ENCODE measurements around the gene PCYOX1L.

PCYOX1L gene

DNA sequence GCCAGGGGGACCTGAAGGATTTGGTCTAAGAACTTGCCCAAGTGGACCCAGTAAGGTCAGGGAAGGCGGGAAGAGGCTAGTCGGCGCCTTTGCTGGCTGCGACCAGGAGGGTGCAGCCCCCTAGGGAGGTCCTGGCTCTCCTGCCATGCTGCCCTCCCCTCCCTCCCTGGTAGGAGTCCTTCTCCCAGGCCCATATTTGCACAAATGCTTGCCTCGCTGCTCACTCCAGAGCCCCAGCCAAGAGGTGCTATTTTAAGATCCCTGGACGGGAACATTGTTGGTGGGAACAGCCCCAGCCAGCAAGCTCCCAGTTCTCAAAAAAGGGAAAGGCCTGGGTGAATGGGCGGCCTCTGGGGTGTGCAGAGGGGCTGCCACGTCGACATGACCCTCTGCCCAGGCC, 25.6 kb downstream of the PCYOX1L start:
- no peaks in the 10 kb centered on the region for H3K9me3 ChIP-seq (ENCODE audit: severe bottlenecking)
- no peak for DNase-seq (ENCODE audit: low spot score)
- no peaks in the 10 kb centered on the region for H3K27me3 ChIP-seq (ENCODE audit: insufficient read depth, poor library complexity, severe bottlenecking)
- H3K27ac ChIP-seq (ENCODE audit: poor library complexity, severe bottlenecking) = no peak overlapping the region
- H3K4me3 ChIP-seq (ENCODE audit: severe bottlenecking) = no peak overlapping the region
- ATAC-seq (ENCODE audit: low read depth) = no peak
- TF ChIP-seq, protein P1, sequence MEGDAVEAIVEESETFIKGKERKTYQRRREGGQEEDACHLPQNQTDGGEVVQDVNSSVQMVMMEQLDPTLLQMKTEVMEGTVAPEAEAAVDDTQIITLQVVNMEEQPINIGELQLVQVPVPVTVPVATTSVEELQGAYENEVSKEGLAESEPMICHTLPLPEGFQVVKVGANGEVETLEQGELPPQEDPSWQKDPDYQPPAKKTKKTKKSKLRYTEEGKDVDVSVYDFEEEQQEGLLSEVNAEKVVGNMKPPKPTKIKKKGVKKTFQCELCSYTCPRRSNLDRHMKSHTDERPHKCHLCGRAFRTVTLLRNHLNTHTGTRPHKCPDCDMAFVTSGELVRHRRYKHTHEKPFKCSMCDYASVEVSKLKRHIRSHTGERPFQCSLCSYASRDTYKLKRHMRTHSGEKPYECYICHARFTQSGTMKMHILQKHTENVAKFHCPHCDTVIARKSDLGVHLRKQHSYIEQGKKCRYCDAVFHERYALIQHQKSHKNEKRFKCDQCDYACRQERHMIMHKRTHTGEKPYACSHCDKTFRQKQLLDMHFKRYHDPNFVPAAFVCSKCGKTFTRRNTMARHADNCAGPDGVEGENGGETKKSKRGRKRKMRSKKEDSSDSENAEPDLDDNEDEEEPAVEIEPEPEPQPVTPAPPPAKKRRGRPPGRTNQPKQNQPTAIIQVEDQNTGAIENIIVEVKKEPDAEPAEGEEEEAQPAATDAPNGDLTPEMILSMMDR (IDR thresholded peaks at IDR 0.05; ENCODE audit: poor library complexity, severe bottlenecking) = no peak
- no peaks in the 10 kb centered on the region for H3K4me1 ChIP-seq (ENCODE audit: insufficient read depth, poor library complexity, severe bottlenecking)
- H3K36me3 ChIP-seq (ENCODE audit: low read depth) = no peaks in the 10 kb centered on the region

DNA sequence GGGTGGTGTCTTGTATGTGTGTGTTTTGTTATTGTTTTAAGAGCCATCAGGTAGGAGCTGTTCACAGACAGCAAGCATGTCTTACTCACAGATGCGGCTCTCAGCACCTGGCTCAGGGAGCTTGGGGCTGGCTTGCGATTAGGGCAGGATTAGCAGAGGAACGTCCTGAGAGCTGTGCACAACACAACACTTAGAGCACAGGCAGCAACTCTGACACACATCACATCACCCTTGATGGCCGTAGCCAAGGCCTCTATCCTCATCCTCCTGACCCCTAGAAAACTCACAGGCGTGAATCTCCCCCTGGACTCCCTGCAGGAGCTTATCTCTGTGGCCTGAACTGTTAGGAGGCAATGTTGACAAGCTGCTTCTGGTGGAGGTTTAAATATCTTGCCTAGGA, 28.3 kb downstream of the PCYOX1L start:
- H3K4me3 ChIP-seq (ENCODE audit: severe bottlenecking) = no peak overlapping the region
- ATAC-seq (ENCODE audit: low read depth) (no peak), DNase-seq (ENCODE audit: low spot score) (no peak)
- no peaks in the 10 kb centered on the region for H3K27me3 ChIP-seq (ENCODE audit: insufficient read depth, poor library complexity, severe bottlenecking)
- no peaks in the 10 kb centered on the region for H3K9me3 ChIP-seq (ENCODE audit: severe bottlenecking)
- no peak overlapping the region for H3K27ac ChIP-seq (ENCODE audit: poor library complexity, severe bottlenecking)
- H3K4me1 ChIP-seq (ENCODE audit: insufficient read depth, poor library complexity, severe bottlenecking) = no peaks in the 10 kb centered on the region
- no peaks in the 10 kb centered on the region for H3K36me3 ChIP-seq (ENCODE audit: low read depth)
- TF ChIP-seq, protein P1 (IDR thresholded peaks at IDR 0.05; ENCODE audit: poor library complexity, severe bottlenecking) = no peak

DNA sequence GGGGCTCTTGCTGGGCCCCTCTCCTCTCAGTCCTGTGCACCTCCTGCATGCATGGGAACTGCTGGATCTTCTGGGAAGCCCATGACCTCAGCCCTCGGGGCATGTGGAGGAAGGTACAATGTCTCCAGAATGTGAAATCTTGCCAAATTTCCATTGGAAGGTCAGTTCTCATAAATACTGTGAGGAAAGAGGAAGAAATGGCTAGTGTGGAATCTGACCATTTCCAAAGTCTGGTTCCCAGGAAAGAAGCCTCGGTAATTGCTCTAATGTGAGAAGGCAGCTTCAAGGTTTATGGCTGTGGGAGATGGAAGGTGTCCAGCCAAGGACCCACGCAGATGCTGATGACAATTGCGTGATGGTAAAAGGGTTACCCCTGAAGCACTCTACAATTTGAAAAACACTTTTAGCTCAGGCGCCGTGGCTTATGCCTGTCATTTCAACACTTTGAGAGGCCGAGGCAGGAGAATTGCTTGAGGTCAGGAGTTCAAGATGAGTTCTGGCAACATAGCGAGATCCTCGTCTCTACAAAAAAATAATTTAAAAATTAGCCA, 29.3 kb downstream of the PCYOX1L start:
- Histone ChIP-seq H3K4me1 (ENCODE audit: insufficient read depth, poor library complexity, severe bottlenecking) (no peaks in the 10 kb centered on the region), H3K9me3 (ENCODE audit: severe bottlenecking) (no peaks in the 10 kb centered on the region), H3K4me3 (ENCODE audit: severe bottlenecking) (no peak overlapping the region), H3K27ac (ENCODE audit: poor library complexity, severe bottlenecking) (no peak overlapping the region), H3K36me3 (ENCODE audit: low read depth) (no peaks in the 10 kb centered on the region), H3K27me3 (ENCODE audit: insufficient read depth, poor library complexity, severe bottlenecking) (no peaks in the 10 kb centered on the region)
- ATAC-seq (ENCODE audit: low read depth) (no peak), DNase-seq (ENCODE audit: low spot score) (no peak)
- TF ChIP-seq, protein P1 (IDR thresholded peaks at IDR 0.05; ENCODE audit: poor library complexity, severe bottlenecking) = no peak

DNA sequence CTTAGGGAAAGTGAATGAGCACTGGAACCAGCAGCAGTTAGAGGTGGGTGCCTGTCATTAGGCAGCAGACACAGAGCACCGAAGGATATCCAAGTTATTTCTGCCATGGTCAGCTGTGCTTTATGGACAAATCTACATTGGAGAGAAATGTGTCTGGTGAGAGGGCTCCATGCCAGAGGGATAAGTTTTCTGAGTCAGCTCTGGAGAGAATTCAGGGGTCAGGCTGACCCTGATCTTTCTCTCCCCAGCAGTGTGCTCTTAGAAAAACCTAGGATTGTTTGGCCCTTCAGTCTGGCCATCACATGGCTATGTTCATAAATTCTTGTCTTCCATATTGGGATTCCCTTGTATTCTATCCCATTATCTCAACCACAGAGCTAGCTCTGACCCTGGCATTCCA, 30.1 kb downstream of the PCYOX1L start:
- Histone ChIP-seq H3K27me3 (ENCODE audit: insufficient read depth, poor library complexity, severe bottlenecking) (no peaks in the 10 kb centered on the region), H3K27ac (ENCODE audit: poor library complexity, severe bottlenecking) (no peak overlapping the region), H3K9me3 (ENCODE audit: severe bottlenecking) (no peaks in the 10 kb centered on the region), H3K4me3 (ENCODE audit: severe bottlenecking) (no peak overlapping the region), H3K36me3 (ENCODE audit: low read depth) (no peaks in the 10 kb centered on the region), H3K4me1 (ENCODE audit: insufficient read depth, poor library complexity, severe bottlenecking) (no peaks in the 10 kb centered on the region)
- TF ChIP-seq, protein P1 (IDR thresholded peaks at IDR 0.05; ENCODE audit: poor library complexity, severe bottlenecking) = no peak
- DNase-seq (ENCODE audit: low spot score) (no peak), ATAC-seq (ENCODE audit: low read depth) (no peak)

DNA sequence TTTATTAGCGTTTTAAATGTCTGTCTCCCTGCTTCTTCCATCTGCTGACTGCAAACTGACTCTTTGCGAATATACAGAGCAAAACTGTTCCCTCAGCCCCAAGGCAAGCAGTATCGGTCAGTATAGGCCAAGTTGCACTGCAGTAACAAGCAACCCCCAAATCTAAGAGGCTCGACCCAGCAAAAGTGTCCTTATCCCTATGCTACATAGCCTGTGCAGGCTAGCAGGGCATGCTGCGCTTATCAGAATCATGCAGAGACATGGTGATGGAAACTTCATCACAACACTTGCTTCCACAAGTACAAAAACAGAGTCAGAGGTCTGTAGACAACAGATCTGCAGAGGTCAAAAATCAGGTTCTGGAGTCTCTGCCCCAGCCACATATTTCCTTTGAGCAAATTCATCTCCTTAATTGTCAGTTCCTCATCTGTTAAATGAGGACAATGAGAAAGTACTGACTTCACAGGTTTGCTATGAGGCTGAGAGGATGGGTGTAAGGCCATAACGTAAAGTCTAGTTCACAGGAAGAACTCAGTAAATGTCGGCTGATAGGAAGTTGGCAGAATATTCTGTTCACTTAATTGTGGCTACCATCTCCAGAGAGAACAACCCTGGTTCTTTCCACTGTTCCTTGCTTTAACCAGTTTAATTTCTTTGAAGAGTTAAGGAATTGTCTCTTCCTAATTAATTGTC, 30.8 kb downstream of the PCYOX1L start:
- Histone ChIP-seq H3K9me3 (ENCODE audit: severe bottlenecking) (no peaks in the 10 kb centered on the region), H3K4me3 (ENCODE audit: severe bottlenecking) (no peak overlapping the region), H3K4me1 (ENCODE audit: insufficient read depth, poor library complexity, severe bottlenecking) (no peaks in the 10 kb centered on the region), H3K27me3 (ENCODE audit: insufficient read depth, poor library complexity, severe bottlenecking) (no peaks in the 10 kb centered on the region), H3K27ac (ENCODE audit: poor library complexity, severe bottlenecking) (no peak overlapping the region), H3K36me3 (ENCODE audit: low read depth) (no peaks in the 10 kb centered on the region)
- TF ChIP-seq, protein P1 (IDR thresholded peaks at IDR 0.05; ENCODE audit: poor library complexity, severe bottlenecking) = no peak
- ATAC-seq (ENCODE audit: low read depth) (no peak), DNase-seq (ENCODE audit: low spot score) (no peak)
